HepG2 (cell line): ENCODE measurements around the gene RPLP2. TPM values are rescaled to one million over a fixed set of nuclear protein-coding genes. Genes with fewer than 3 reads are reported as not detected.
A peak's percentile ranks its signal among the peaks of the same experiment; 100 is the strongest.

Experiments used
- ARNT2 ChIP-seq: sonication (generic); formaldehyde crosslinking; IDR thresholded peaks from 2 replicates; pipeline ENCODE4 v1.8.0; 2022; ENCODE audit warnings: mild to moderate bottlenecking, low read depth, missing genetic modification reagents, moderate library complexity
- CBX5 ChIP-seq: sonication (generic); formaldehyde crosslinking; IDR thresholded peaks from 2 replicates; pipeline ENCODE4 v1.4.0; 2020; ENCODE audit warnings: missing genetic modification reagents, borderline replicate concordance
- FOSL1 ChIP-seq: sonication (generic); formaldehyde crosslinking; IDR thresholded peaks from 2 replicates; pipeline ENCODE4 v1.9.0; 2021; ENCODE audit warnings: missing genetic modification reagents, borderline replicate concordance
- MXI1 ChIP-seq: IDR thresholded peaks from 3 replicates; pipeline ENCODE4 v1.6.1; 2012; ENCODE audit warnings: low read depth, low read length, inconsistent platforms, borderline replicate concordance
- RCOR2 ChIP-seq: IDR thresholded peaks from 2 replicates; pipeline ENCODE4 v1.6.1; 2016; ENCODE audit warnings: missing biosample characterization, missing genetic modification reagents
- SP5 ChIP-seq: IDR thresholded peaks from 2 replicates; pipeline ENCODE4 v1.6.1; 2016; ENCODE audit warnings: low read depth, borderline replicate concordance
- SUZ12 ChIP-seq: fragments of 150-350 bp; IDR thresholded peaks from 2 replicates; pipeline ENCODE4 v1.6.1; 2014; ENCODE audit warnings: low read depth, low read length
- ZFP1 ChIP-seq: IDR thresholded peaks from 2 replicates; pipeline ENCODE4 v1.6.1; 2016
- ZNF333 ChIP-seq: sonication (generic); formaldehyde crosslinking; IDR thresholded peaks from 2 replicates; pipeline ENCODE4 v1.4.0; 2020; ENCODE audit warnings: mild to moderate bottlenecking, missing genetic modification reagents, borderline replicate concordance
- ZNF354B ChIP-seq: sonication (generic); formaldehyde crosslinking; IDR thresholded peaks from 2 replicates; pipeline ENCODE4 v1.8.0; 2022; ENCODE audit warnings: mild to moderate bottlenecking, missing genetic modification reagents
- ZNF879 ChIP-seq: sonication (generic); formaldehyde crosslinking; IDR thresholded peaks from 2 replicates; pipeline ENCODE4 v1.8.1; 2023; ENCODE audit warnings: missing genetic modification reagents
- polyA plus RNA-seq, 8 experiments: library from polyadenylated mRNA; depleted of rRNA in 3 of 8; stranded (reverse) in 7 of 8; unstranded in 1 of 8; fragments of >200 nt; fragmentation: Illumina TruSeq in 4 of 8; extraction: Trizol in 4 of 8; gene quantifications; 2 replicates each; pipeline versions ENCODE4 v1.2.1 to v1.2.3, GENCODE V29; 2011 to 2016; ENCODE audit warnings: low read depth in 4 of 8, missing spikeins in 1 of 8, mixed read lengths in 1 of 8; ENCODE audit not compliant: insufficient read depth in 1 of 8
- total RNA-seq, 5 experiments: library from RNA; depleted of rRNA; stranded (reverse); fragments of >200 nt; fragmentation: Illumina TruSeq; extraction: Trizol; gene quantifications; 2 replicates each; pipeline ENCODE4 v1.2.3, GENCODE V29; 2016; ENCODE audit warnings: low read depth in 1 of 5
- TF ChIP-seq, protein P1 (sequence below): IDR thresholded peaks from 2 replicates; pipeline ENCODE4 v1.6.1; 2012; ENCODE audit warnings: low read length, improper control_type of control experiment
- TF ChIP-seq, protein P2 (sequence below): sonication (generic); formaldehyde crosslinking; IDR thresholded peaks from 2 replicates; pipeline ENCODE4 v1.4.0; 2020; ENCODE audit warnings: missing genetic modification reagents
- TF ChIP-seq, protein P3 (sequence below): sonication (generic); formaldehyde crosslinking; IDR thresholded peaks from 2 replicates; pipeline ENCODE4 v1.4.0; 2020; ENCODE audit warnings: missing genetic modification reagents

The RPLP2 gene
- total and polyA plus RNA-seq, 2 of the 13 experiments (the other 11 are each of a cell fraction or from before 2014, with no cell fraction given), result 978 to 2,106 TPM

DNA sequence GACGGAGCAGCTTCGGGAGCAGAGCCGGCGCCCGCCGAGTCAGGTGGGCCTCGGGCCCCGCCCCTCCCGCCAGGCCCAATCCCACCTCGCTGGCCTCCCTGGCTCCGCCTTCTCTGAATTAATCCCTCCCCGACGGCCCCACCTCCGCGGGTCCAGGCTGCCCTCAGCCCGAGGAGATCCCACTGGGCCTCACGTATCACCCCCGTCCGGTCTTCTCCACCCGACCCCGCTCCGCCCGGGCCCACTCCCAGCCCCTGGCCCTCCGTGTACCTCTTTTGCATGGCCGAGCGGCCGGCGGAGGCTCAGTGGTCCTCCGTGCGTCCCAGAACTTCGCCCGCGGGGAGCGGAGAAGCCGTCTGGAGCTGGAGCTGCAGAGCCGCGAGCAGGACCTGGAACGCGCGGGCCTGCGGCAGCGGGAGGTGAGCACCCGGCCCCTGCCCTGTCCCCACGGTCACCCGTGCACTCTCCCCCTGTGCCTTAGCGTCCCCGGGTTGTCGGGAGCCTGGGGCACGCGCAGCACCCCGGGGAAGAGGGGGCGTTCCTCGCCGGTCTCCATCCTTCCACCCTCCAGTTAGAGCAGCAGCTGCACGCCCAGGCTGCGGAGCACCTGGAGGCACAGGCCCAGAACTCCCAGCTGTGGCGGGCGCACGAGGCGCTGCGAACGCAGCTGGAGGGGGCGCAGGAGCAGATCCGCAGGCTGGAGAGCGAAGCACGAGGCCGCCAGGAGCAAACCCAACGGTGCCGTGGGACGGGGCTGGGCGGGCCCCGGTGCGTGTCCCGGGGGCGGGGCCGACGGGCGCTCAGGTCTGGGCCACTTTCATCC lies 20.7 kb downstream of the RPLP2 start (continued):
- TF ChIP-seq, protein P1, sequence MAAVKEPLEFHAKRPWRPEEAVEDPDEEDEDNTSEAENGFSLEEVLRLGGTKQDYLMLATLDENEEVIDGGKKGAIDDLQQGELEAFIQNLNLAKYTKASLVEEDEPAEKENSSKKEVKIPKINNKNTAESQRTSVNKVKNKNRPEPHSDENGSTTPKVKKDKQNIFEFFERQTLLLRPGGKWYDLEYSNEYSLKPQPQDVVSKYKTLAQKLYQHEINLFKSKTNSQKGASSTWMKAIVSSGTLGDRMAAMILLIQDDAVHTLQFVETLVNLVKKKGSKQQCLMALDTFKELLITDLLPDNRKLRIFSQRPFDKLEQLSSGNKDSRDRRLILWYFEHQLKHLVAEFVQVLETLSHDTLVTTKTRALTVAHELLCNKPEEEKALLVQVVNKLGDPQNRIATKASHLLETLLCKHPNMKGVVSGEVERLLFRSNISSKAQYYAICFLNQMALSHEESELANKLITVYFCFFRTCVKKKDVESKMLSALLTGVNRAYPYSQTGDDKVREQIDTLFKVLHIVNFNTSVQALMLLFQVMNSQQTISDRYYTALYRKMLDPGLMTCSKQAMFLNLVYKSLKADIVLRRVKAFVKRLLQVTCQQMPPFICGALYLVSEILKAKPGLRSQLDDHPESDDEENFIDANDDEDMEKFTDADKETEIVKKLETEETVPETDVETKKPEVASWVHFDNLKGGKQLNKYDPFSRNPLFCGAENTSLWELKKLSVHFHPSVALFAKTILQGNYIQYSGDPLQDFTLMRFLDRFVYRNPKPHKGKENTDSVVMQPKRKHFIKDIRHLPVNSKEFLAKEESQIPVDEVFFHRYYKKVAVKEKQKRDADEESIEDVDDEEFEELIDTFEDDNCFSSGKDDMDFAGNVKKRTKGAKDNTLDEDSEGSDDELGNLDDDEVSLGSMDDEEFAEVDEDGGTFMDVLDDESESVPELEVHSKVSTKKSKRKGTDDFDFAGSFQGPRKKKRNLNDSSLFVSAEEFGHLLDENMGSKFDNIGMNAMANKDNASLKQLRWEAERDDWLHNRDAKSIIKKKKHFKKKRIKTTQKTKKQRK, result no peak
- TF ChIP-seq MXI1, result peak; percentile 52; the same call in 1 of the 3 replicates
- TF ChIP-seq SP5 (CRISPR knock-in tag), result no peak
- TF ChIP-seq ARNT2, result peak; percentile 55; the same call in 1 of the 2 replicates
- no peak for TF ChIP-seq ZNF354B (CRISPR knock-in tag)
- no peak for TF ChIP-seq ZNF879
- no peak for TF ChIP-seq CBX5 (CRISPR knock-in tag)
- TF ChIP-seq, protein P2, sequence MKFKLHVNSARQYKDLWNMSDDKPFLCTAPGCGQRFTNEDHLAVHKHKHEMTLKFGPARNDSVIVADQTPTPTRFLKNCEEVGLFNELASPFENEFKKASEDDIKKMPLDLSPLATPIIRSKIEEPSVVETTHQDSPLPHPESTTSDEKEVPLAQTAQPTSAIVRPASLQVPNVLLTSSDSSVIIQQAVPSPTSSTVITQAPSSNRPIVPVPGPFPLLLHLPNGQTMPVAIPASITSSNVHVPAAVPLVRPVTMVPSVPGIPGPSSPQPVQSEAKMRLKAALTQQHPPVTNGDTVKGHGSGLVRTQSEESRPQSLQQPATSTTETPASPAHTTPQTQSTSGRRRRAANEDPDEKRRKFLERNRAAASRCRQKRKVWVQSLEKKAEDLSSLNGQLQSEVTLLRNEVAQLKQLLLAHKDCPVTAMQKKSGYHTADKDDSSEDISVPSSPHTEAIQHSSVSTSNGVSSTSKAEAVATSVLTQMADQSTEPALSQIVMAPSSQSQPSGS (CRISPR knock-in tag), result 0 out of 2 replicates have a peak, but pooled peaks have one; percentile 9
- no peak for TF ChIP-seq RCOR2 (CRISPR knock-in tag)
- no peak for TF ChIP-seq FOSL1
- no peak for TF ChIP-seq SUZ12
- no peak for TF ChIP-seq ZNF333 (CRISPR knock-in tag)
- TF ChIP-seq, protein P3, sequence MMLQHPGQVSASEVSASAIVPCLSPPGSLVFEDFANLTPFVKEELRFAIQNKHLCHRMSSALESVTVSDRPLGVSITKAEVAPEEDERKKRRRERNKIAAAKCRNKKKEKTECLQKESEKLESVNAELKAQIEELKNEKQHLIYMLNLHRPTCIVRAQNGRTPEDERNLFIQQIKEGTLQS (CRISPR knock-in tag), result 0 out of 2 replicates have a peak, but pooled peaks have one; percentile 11
- no peak for TF ChIP-seq ZFP1 (CRISPR knock-in tag)
